ENCODE results near the gene DIAPH2.

- TF ChIP-seq CTCF (IDR thresholded peaks at IDR 0.05) (no peak), POLR2A (IDR thresholded peaks at IDR 0.05) (no peak)
These were observed 107.4 kb downstream of the DIAPH2 start for GRCh38 chrX:96792047-96792446.
